KMS-11 (cell line): Measurements from ENCODE around the gene POLR1C.
"Not testable (repeated sequence)": the region's sequence is repeated elsewhere in the genome, so short reads cannot be mapped to it uniquely, and the experiment has no call there.

ENCODE experiments used
- H2AFZ ChIP-seq: fragments of 200-600 bp; sonication (generic); 2 replicates; pipeline ENCODE4 v1.6.1; 2016; ENCODE audit warnings: antibody characterized with exemption, mixed run types, low read depth
- H3K27ac ChIP-seq: fragments of 200-600 bp; sonication (generic); 2 replicates; pipeline ENCODE4 v1.6.1; 2016; ENCODE audit warnings: mild to moderate bottlenecking, mixed run types
- H3K27me3 ChIP-seq: fragments of 200-600 bp; sonication (generic); 2 replicates; pipeline ENCODE4 v1.6.1; 2017; ENCODE audit warnings: mild to moderate bottlenecking, low read depth, mixed run types, moderate library complexity; ENCODE audit not compliant: insufficient read depth
- H3K36me3 ChIP-seq: fragments of 200-600 bp; sonication (generic); 2 replicates; pipeline ENCODE4 v1.6.1; 2017; ENCODE audit warnings: mild to moderate bottlenecking, mixed run types; ENCODE audit not compliant: insufficient read depth
- H3K4me1 ChIP-seq: fragments of 200-600 bp; sonication (generic); 2 replicates; pipeline ENCODE4 v1.6.1; 2016; ENCODE audit warnings: mild to moderate bottlenecking, low read depth, mixed run types; ENCODE audit not compliant: poor library complexity, severe bottlenecking
- H3K4me2 ChIP-seq: fragments of 200-600 bp; sonication (generic); 2 replicates; pipeline ENCODE4 v1.7.0; 2016; ENCODE audit warnings: mild to moderate bottlenecking, mixed run types
- H3K4me3 ChIP-seq: fragments of 200-600 bp; sonication (generic); IDR thresholded peaks from 2 replicates; pipeline ENCODE4 v1.6.1; 2017; ENCODE audit warnings: low read depth, low read length, mixed read lengths; ENCODE audit not compliant: insufficient read depth
- H3K79me2 ChIP-seq: fragments of 200-600 bp; sonication (generic); 2 replicates; pipeline ENCODE4 v1.6.1; 2016; ENCODE audit warnings: low read depth, mixed run types; ENCODE audit not compliant: insufficient read depth
- H3K9ac ChIP-seq: fragments of 200-600 bp; sonication (generic); 2 replicates; pipeline ENCODE4 v1.6.1; 2016; ENCODE audit warnings: mild to moderate bottlenecking, mixed run types
- H4K20me1 ChIP-seq: fragments of 200-600 bp; sonication (generic); 2 replicates; pipeline ENCODE4 v1.6.1; 2016; ENCODE audit warnings: mild to moderate bottlenecking, mixed run types; ENCODE audit not compliant: insufficient read depth
- CTCF ChIP-seq: fragments of 200-600 bp; sonication (generic); conservative IDR thresholded peaks from 2 replicates; pipeline ENCODE4 v1.6.1; 2017; ENCODE audit warnings: low read depth, mild to moderate bottlenecking, antibody characterized with exemption, low read length, moderate library complexity, mixed read lengths

Gene POLR1C, protein sequence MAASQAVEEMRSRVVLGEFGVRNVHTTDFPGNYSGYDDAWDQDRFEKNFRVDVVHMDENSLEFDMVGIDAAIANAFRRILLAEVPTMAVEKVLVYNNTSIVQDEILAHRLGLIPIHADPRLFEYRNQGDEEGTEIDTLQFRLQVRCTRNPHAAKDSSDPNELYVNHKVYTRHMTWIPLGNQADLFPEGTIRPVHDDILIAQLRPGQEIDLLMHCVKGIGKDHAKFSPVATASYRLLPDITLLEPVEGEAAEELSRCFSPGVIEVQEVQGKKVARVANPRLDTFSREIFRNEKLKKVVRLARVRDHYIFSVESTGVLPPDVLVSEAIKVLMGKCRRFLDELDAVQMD

DNA sequence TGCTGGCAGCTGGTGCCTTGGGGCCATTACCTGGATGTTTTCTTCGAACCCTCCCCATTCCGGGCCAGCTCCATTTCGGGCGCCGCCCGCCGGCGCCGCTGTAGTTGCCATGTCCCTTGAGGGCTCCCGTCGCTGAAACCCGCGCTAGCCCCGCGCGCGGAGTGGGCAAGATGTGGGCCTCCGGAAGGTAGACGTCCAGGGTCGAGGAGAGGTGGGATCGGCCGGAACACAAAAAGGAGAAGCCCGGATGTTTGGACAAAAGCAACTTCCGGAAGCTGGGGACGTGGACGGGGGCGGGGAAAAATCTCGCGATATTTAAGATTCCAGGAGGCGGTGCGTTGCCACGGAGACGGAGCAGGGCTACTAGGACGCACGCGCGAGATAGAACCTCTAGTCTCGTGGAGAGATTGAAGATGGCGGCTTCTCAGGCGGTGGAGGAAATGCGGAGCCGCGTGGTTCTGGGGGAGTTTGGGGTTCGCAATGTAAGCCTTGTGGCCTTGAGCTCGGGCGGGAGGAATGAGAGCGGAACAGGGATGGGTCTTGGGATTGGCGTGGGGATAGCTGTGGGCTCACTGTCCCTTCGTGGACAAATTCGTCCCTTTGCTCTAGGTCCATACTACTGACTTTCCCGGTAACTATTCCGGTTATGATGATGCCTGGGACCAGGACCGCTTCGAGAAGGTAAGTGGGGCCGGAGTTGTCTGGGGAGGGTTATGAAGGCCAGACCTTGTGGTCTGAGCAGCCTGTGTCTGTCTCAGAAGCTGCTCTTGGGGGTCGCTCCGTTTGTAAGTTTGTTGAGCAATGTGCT is at the start of gene POLR1C, which contains the start of gene YIPF3:
Gene POLR1C, plus strand, starts transcription at position 393 of the 808 bp plus-strand sequence. Its CDS starts 21 bp downstream, at position 414.
Gene YIPF3, minus strand, starts transcription at position 230 of the 808 bp plus-strand sequence. Its CDS starts 119 bp downstream, at position 111.
- peaks cover 39% of the 10 kb centered on the region for H3K4me1 ChIP-seq
- H3K9ac ChIP-seq = peak within 1 kb of the TSS; percentile 90
- no peaks in the 10 kb centered on the region for H3K27me3 ChIP-seq
- H4K20me1 ChIP-seq = no peaks in the 10 kb centered on the region
- H3K79me2 ChIP-seq = peaks cover 51% of the 10 kb centered on the region
- H2AFZ ChIP-seq = peak within 1 kb of the TSS; percentile 74; the same call in 1 of the 2 replicates
- peak within 1 kb of the TSS; percentile 79 for H3K4me2 ChIP-seq
- H3K4me3 ChIP-seq = no peak within 1 kb of the TSS
- TF ChIP-seq CTCF = no peak
- H3K36me3 ChIP-seq = peaks cover 16% of the 10 kb centered on the region; the same call in 1 of the 2 replicates
- H3K27ac ChIP-seq = peak within 1 kb of the TSS; percentile 56

DNA sequence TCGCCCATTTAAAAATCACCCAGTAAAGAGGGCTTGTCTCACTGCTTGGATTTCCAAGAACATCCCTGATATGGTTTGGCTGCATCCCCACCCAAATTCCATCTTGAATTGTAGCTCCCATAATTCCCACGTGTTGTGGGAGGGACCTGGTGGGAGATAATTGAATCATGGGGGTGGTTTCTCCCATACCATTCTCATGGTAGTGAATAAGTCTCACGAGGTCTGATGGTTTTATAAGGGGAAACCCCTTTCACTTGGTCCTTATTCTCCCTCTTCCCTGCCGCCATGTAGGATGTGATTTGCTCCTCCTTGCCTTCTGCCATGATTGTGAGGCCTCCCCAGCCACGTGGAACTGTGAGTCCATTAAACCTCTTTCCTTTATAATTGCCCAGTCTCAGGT is 49.6 kb upstream of the POLR1C start:
- H3K9ac ChIP-seq, H3K27me3 ChIP-seq, H2AFZ ChIP-seq, H3K4me3 ChIP-seq, H3K4me1 ChIP-seq, H4K20me1 ChIP-seq, H3K36me3 ChIP-seq, H3K79me2 ChIP-seq, H3K27ac ChIP-seq, H3K4me2 ChIP-seq: not testable (repeated sequence)

DNA sequence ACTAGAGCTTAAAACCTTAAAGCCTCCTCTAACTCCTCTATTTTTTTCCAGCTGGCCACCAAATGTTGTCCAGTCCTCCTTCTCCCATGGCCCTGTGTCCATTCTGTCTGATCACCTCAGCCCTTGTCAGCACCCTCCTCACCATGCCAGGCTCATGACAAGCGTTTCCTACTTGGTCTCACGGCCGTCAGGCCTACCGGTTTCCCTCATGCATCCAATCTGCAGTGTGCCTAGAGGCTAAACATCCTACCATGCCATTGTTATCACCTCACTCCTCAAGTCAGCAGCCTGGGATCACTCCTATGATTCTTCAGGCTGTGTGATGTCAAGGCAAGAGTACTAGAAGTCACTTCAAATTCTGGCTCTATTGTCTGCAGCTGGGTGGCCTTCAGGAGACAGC is 49.1 kb upstream of the POLR1C start:
- H4K20me1 ChIP-seq = no peaks in the 10 kb centered on the region
- H3K4me1 ChIP-seq = no peaks in the 10 kb centered on the region
- H3K27ac ChIP-seq = no peak overlapping the region
- no peak overlapping the region for H3K9ac ChIP-seq
- H3K27me3 ChIP-seq = no peaks in the 10 kb centered on the region; the same call in 1 of the 2 replicates
- no peaks in the 10 kb centered on the region for H3K79me2 ChIP-seq
- no peaks in the 10 kb centered on the region for H3K36me3 ChIP-seq
- H3K4me2 ChIP-seq = no peak overlapping the region
- H3K4me3 ChIP-seq = no peak overlapping the region
- no peak for TF ChIP-seq CTCF
- no peak overlapping the region for H2AFZ ChIP-seq

DNA sequence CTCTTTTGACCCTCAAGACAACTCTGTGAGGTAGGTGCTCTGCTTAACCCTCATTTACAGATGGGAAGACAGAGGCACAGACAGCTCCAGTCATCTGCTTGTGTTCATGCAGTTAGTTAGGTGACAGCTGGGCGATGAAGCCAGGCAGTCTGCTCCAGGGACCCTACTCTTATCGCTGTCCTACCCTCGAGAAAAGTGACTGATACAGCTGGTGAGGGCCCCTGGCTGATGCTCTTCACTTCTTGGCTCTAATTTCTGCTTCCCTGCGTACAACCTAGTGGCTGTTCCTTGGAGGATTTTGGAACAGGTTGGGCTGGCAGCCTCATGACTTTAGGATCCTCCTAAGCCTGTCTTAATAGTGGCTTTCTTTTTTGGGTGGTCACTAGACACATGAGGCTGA is 48.6 kb upstream of the POLR1C start:
- H2AFZ ChIP-seq = no peak overlapping the region

More for the DNA sequence above, 48.6 kb upstream of the POLR1C start:
- H3K4me2 ChIP-seq = no peak overlapping the region
- no peaks in the 10 kb centered on the region for H3K4me1 ChIP-seq
- no peak overlapping the region for H3K9ac ChIP-seq
- H3K4me3 ChIP-seq = no peak overlapping the region
- no peak for TF ChIP-seq CTCF
- H3K36me3 ChIP-seq = no peaks in the 10 kb centered on the region
- no peak overlapping the region for H3K27ac ChIP-seq
- H3K79me2 ChIP-seq = no peaks in the 10 kb centered on the region
- no peaks in the 10 kb centered on the region for H4K20me1 ChIP-seq
- no peaks in the 10 kb centered on the region; the same call in 1 of the 2 replicates for H3K27me3 ChIP-seq
